Liver (tissue), 9 donors: ENCODE data around the gene TNS3. TPM values are rescaled to one million over a fixed set of nuclear protein-coding genes. Genes with fewer than 3 reads are reported as not detected.

ENCODE experiments used
- DNase-seq: peaks from one replicate; pipeline ENCODE4 v3.0.0-alpha.2; 2017; ENCODE audit warnings: low spot score
- H3K27ac ChIP-seq, 2 donors: one replicate each; pipeline ENCODE4 v1.7.0; 2013; ENCODE audit warnings: inconsistent platforms in 2 of 2, low read length in 2 of 2, control low read depth in 1 of 2, low read depth in 1 of 2, mild to moderate bottlenecking in 1 of 2
- H3K27me3 ChIP-seq, 4 donors: one replicate each; pipeline versions ENCODE4 v1.6.1 to v1.7.0; 2013; ENCODE audit warnings: low read length in 3 of 4, inconsistent platforms in 1 of 4, mild to moderate bottlenecking in 1 of 4, moderate library complexity in 1 of 4; ENCODE audit not compliant: control insufficient read depth in 4 of 4, insufficient read depth in 4 of 4
- H3K36me3 ChIP-seq, 4 donors: one replicate each; pipeline versions ENCODE4 v1.6.1 to v1.7.0; 2013; ENCODE audit warnings: low read length in 3 of 4, mild to moderate bottlenecking in 3 of 4, low read depth in 1 of 4, moderate library complexity in 1 of 4; ENCODE audit not compliant: control insufficient read depth in 4 of 4, insufficient read depth in 3 of 4
- H3K4me1 ChIP-seq, 4 donors: one replicate each; pipeline versions ENCODE4 v1.6.1 to v1.7.0; 2013; ENCODE audit warnings: low read length in 3 of 4, mild to moderate bottlenecking in 3 of 4, moderate library complexity in 1 of 4; ENCODE audit not compliant: control insufficient read depth in 4 of 4, insufficient read depth in 4 of 4
- H3K4me3 ChIP-seq, 3 donors: one replicate each; pipeline versions ENCODE4 v1.6.1 to v1.7.0; 2013; ENCODE audit warnings: low read length in 3 of 3, control low read depth in 1 of 3, low read depth in 1 of 3, mild to moderate bottlenecking in 1 of 3
- H3K9ac ChIP-seq, 2 donors: one replicate each; pipeline ENCODE4 v1.7.0; 2013; ENCODE audit warnings: low read length in 2 of 2, mild to moderate bottlenecking in 2 of 2, moderate library complexity in 2 of 2, control low read depth in 1 of 2, low read depth in 1 of 2
- H3K9me3 ChIP-seq, 4 donors: one replicate each; pipeline versions ENCODE4 v1.6.1 to v1.7.0; 2013; ENCODE audit warnings: low read length in 3 of 4; ENCODE audit not compliant: control insufficient read depth in 4 of 4
- CTCF ChIP-seq: fragments of 150-350 bp; IDR thresholded peaks from 2 replicates; pipeline ENCODE4 v1.5.1; 2017; ENCODE audit warnings: improper control_type of control experiment, low read depth, low read length; ENCODE audit not compliant: missing input control
- EGR1 ChIP-seq, 2 donors: IDR thresholded peaks; 2 replicates each; pipeline ENCODE4 v1.6.1; 2016 to 2018; ENCODE audit warnings: antibody characterized with exemption in 2 of 2, low read depth in 2 of 2
- FOXA2 ChIP-seq: IDR thresholded peaks from 2 replicates; pipeline ENCODE4 v1.6.1; 2016; ENCODE audit warnings: antibody characterized with exemption
- HNF4A ChIP-seq, 2 donors: conservative IDR thresholded peaks; 2 replicates each; pipeline ENCODE4 v1.6.1; 2016; ENCODE audit warnings: antibody characterized with exemption in 2 of 2, mild to moderate bottlenecking in 2 of 2
- JUND ChIP-seq, 2 donors: IDR thresholded peaks; 2 replicates each; pipeline ENCODE4 v1.6.1; 2016; ENCODE audit warnings: antibody characterized with exemption in 2 of 2
- MAX ChIP-seq: IDR thresholded peaks from 2 replicates; pipeline ENCODE4 v1.6.1; 2016; ENCODE audit warnings: antibody characterized with exemption
- NR2F2 ChIP-seq: IDR thresholded peaks from 2 replicates; pipeline ENCODE4 v1.6.1; 2016; ENCODE audit warnings: antibody characterized with exemption
- RAD21 ChIP-seq, 2 donors: IDR thresholded peaks; 2 replicates each; pipeline ENCODE4 v1.6.1; 2016; ENCODE audit warnings: antibody characterized with exemption in 2 of 2, mild to moderate bottlenecking in 2 of 2
- REST ChIP-seq: IDR thresholded peaks from 2 replicates; pipeline ENCODE4 v1.6.1; 2016; ENCODE audit warnings: antibody characterized with exemption, mild to moderate bottlenecking
- RXRA ChIP-seq, 2 donors: IDR thresholded peaks; 2 replicates each; pipeline ENCODE4 v1.6.1; 2017 to 2018; ENCODE audit warnings: antibody characterized with exemption in 2 of 2, mild to moderate bottlenecking in 1 of 2
- SP1 ChIP-seq: IDR thresholded peaks from 2 replicates; pipeline ENCODE4 v1.6.1; 2018; ENCODE audit warnings: antibody characterized with exemption, mild to moderate bottlenecking
- TAF1 ChIP-seq: conservative IDR thresholded peaks from 2 replicates; pipeline ENCODE4 v1.6.1; 2016; ENCODE audit warnings: antibody characterized with exemption, mild to moderate bottlenecking
- YY1 ChIP-seq: IDR thresholded peaks from 2 replicates; pipeline ENCODE4 v1.6.1; 2016; ENCODE audit warnings: antibody characterized with exemption, mild to moderate bottlenecking
- ZBTB33 ChIP-seq: IDR thresholded peaks from 2 replicates; pipeline ENCODE4 v1.6.1; 2016; ENCODE audit warnings: antibody characterized with exemption
- WGBS: extraction: QIAGEN DNeasy Blood & Tissue Kit; methylation state at CpG from one replicate; pipeline ENCODE4 v1.1.7; 2013; 5-methylcytosine and 5-hydroxymethylcytosine counted together
- polyA plus RNA-seq, 2 donors: library from polyadenylated mRNA; stranded (reverse) in 1 of 2; unstranded in 1 of 2; fragments of 200-250 nt in 1 of 2; fragments of >200 nt in 1 of 2; fragmentation: Nextera tagmentation in 1 of 2; extraction: Ambion mirVana in 1 of 2; gene quantifications; one replicate each; pipeline versions ENCODE4 v1.2.1 to v1.2.3, GENCODE V29; 2013 to 2015
- total RNA-seq, 2 donors: library from RNA; depleted of rRNA; stranded (reverse); fragments of >200 nt; gene quantifications; one replicate each; pipeline ENCODE4 v1.2.3, GENCODE V29; 2014
- donor health status: healthy.
- donor health status: healthy.
- donor health status: healthy.
- donor health status: healthy.
- donor health status: healthy.

Gene TNS3
- total and polyA plus RNA-seq, 4 donors: 16.8 to 100 (median 29.5) TPM

GRCh38 chr7:47472444-47473157, 109.3 kb downstream of the TNS3 start:
- no peak for DNase-seq
- H3K4me1 ChIP-seq: peaks cover 26 to 81% (median 39%) of the 10 kb centered on the region in 4 donors
- TF ChIP-seq MAX (no peak), ZBTB33 (no peak), SP1 (no peak), RXRA (IDR thresholded peaks at IDR 0.05) (no peak)
- H3K36me3 ChIP-seq: peaks cover 0 to 3% (median 1%) of the 10 kb centered on the region in 4 donors
- no peak overlapping the region for H3K4me3 ChIP-seq
- H3K27me3 ChIP-seq: no peaks in the 10 kb centered on the region
- no peak overlapping the region for H3K9ac ChIP-seq
- H3K27ac ChIP-seq: peak overlapping the region; percentile 78 to 83
- H3K9me3 ChIP-seq: no peaks in the 10 kb centered on the region
- 88% methylated on average over 19 of the region's 19 CpGs for WGBS

- 84% methylated on average over 3 of the region's 3 CpGs for WGBS
- peaks cover 0 to 3% (median 1%) of the 10 kb centered on the region in 4 donors for H3K36me3 ChIP-seq
- H3K4me1 ChIP-seq: peaks cover 22 to 79% (median 36%) of the 10 kb centered on the region in 4 donors
- no peaks in the 10 kb centered on the region for H3K27me3 ChIP-seq
- H3K9ac ChIP-seq: no peak overlapping the region
- H3K9me3 ChIP-seq: no peaks in the 10 kb centered on the region
- peak overlapping the region; percentile 78 to 83 for H3K27ac ChIP-seq
- DNase-seq: no peak
- TF ChIP-seq MAX (no peak), EGR1 (IDR thresholded peaks at IDR 0.05; ENCODE audit: low read depth in 2 of 2) (no peak), SP1 (no peak), CTCF (no peak), YY1 (no peak), HNF4A (conservative IDR thresholded peaks at IDR 0.05) (no peak), REST (no peak), JUND (IDR thresholded peaks at IDR 0.05) (no peak), RAD21 (IDR thresholded peaks at IDR 0.05) (no peak), FOXA2 (no peak), TAF1 (no peak), NR2F2 (no peak)
- H3K4me3 ChIP-seq: no peak overlapping the region
Observed at GRCh38 chr7:47471831-47472230, 110.1 kb downstream of the TNS3 start.
